ENCODE measurements around the gene MATCAP1. TPM values are rescaled to one million over a fixed set of nuclear protein-coding genes. Genes with fewer than 3 reads are reported as not detected.

The MATCAP1 gene
- total RNA-seq, 2 donors from 2014 or later: 11.9 to 31.6 TPM

GRCh38 chr16:67204076-67204475 lies 20.3 kb upstream of the MATCAP1 start:
- Histone ChIP-seq H3K36me3 (replicated peaks in 1 of 2; ENCODE audit: insufficient read depth in 1 of 2, low read depth in 2 of 2) (peaks cover 16 to 29% of the 10 kb centered on the region in 2 donors), H3K27ac (no peak overlapping the region), H3K4me1 (peaks cover 14% of the 10 kb centered on the region), H3K27me3 (no peaks in the 10 kb centered on the region), H3K4me3 (no peak overlapping the region), H3K9me3 (no peaks in the 10 kb centered on the region)
- 89% methylated on average over 4 of the region's 4 CpGs; no CpG with 5 or more reads in 1 of the 2 donors for WGBS, 2 donors
- ATAC-seq (no peak), DNase-seq (no peak)
- intact Hi-C loops (cut with DNase I): no loop called here
- TF ChIP-seq POLR2A (IDR thresholded peaks at IDR 0.05): no peak
- TF ChIP-seq, protein P1, sequence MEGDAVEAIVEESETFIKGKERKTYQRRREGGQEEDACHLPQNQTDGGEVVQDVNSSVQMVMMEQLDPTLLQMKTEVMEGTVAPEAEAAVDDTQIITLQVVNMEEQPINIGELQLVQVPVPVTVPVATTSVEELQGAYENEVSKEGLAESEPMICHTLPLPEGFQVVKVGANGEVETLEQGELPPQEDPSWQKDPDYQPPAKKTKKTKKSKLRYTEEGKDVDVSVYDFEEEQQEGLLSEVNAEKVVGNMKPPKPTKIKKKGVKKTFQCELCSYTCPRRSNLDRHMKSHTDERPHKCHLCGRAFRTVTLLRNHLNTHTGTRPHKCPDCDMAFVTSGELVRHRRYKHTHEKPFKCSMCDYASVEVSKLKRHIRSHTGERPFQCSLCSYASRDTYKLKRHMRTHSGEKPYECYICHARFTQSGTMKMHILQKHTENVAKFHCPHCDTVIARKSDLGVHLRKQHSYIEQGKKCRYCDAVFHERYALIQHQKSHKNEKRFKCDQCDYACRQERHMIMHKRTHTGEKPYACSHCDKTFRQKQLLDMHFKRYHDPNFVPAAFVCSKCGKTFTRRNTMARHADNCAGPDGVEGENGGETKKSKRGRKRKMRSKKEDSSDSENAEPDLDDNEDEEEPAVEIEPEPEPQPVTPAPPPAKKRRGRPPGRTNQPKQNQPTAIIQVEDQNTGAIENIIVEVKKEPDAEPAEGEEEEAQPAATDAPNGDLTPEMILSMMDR (IDR thresholded peaks at IDR 0.05): no peak

- 89 to 97% methylated on average over 5 to 22 of the region's 23 CpGs for whole genome bisulfite sequencing, 2 donors
- intact Hi-C loops (cut with DNase I): no loop called here
- no peaks in the 10 kb centered on the region for H3K9me3 ChIP-seq
- no peaks in the 10 kb centered on the region for H3K27me3 ChIP-seq
- no peak overlapping the region for H3K27ac ChIP-seq
- ATAC-seq (no peak), DNase-seq (no peak)
- TF ChIP-seq POLR2A (IDR thresholded peaks at IDR 0.05): no peak
- TF ChIP-seq, protein P1 (IDR thresholded peaks at IDR 0.05): no peak
- H3K36me3 ChIP-seq (replicated peaks in 1 of 2; ENCODE audit: insufficient read depth in 1 of 2, low read depth in 2 of 2): peaks cover 16 to 29% of the 10 kb centered on the region in 2 donors
- H3K4me3 ChIP-seq: no peak overlapping the region
- peaks cover 24% of the 10 kb centered on the region for H3K4me1 ChIP-seq
Observed at GRCh38 chr16:67202956-67203493, 19.3 kb upstream of the MATCAP1 start.

- no peaks in the 10 kb centered on the region for H3K27me3 ChIP-seq
- intact Hi-C loops (cut with DNase I): no loop called here
- peaks cover 28% of the 10 kb centered on the region for H3K4me1 ChIP-seq
- 90 to 95% methylated on average over 7 to 12 of the region's 12 CpGs for WGBS, 2 donors
- ATAC-seq (no peak), DNase-seq (no peak)
- no peak overlapping the region for H3K4me3 ChIP-seq
- H3K27ac ChIP-seq: no peak overlapping the region
- H3K36me3 ChIP-seq (replicated peaks in 1 of 2; ENCODE audit: insufficient read depth in 1 of 2, low read depth in 2 of 2): peaks cover 16 to 32% of the 10 kb centered on the region in 2 donors
- TF ChIP-seq, protein P1 (IDR thresholded peaks at IDR 0.05): no peak
- TF ChIP-seq POLR2A (IDR thresholded peaks at IDR 0.05): no peak
- no peaks in the 10 kb centered on the region for H3K9me3 ChIP-seq
Observed at GRCh38 chr16:67202426-67202825, 18.7 kb upstream of the MATCAP1 start.

- no peak overlapping the region for H3K4me3 ChIP-seq
- DNase-seq: no peak
- ATAC-seq: no peak
- peaks cover 16 to 37% of the 10 kb centered on the region in 2 donors for H3K36me3 ChIP-seq (replicated peaks in 1 of 2; ENCODE audit: insufficient read depth in 1 of 2, low read depth in 2 of 2)
- intact Hi-C loops (cut with DNase I): no loop called here
- TF ChIP-seq, protein P1 (IDR thresholded peaks at IDR 0.05): no peak
- TF ChIP-seq POLR2A (IDR thresholded peaks at IDR 0.05): no peak
- no peak overlapping the region for H3K27ac ChIP-seq
- peaks cover 28% of the 10 kb centered on the region for H3K4me1 ChIP-seq
- 91 to 92% methylated on average over 21 to 40 of the region's 40 CpGs for WGBS, 2 donors
- no peaks in the 10 kb centered on the region for H3K27me3 ChIP-seq
- H3K9me3 ChIP-seq: no peaks in the 10 kb centered on the region
Observed at GRCh38 chr16:67201411-67202345, 17.9 kb upstream of the MATCAP1 start.

Data from body of pancreas (tissue), 4 donors.